ENCODE results near the gene BAK1. TPM values are rescaled to one million over a fixed set of nuclear protein-coding genes. Genes with fewer than 3 reads are reported as not detected.
"Not testable (repeated sequence)": the region's sequence is repeated elsewhere in the genome, so short reads cannot be mapped to it uniquely, and the experiment has no call there.

BAK1 gene
- total RNA-seq, 1 donor from 2014 or later, result 27.3 TPM

- no peaks in the 10 kb centered on the region for H3K9me3 Mint-ChIP-seq
- no peaks in the 10 kb centered on the region for H3K36me3 Mint-ChIP-seq
- no peak overlapping the region for H3K27ac Mint-ChIP-seq
- peaks cover 4% of the 10 kb centered on the region for H3K4me1 Mint-ChIP-seq (ENCODE audit: unreplicated experiment)
- DNase-seq (ENCODE audit: extremely low spot score, unreplicated experiment), result no peak
- H3K4me3 Mint-ChIP-seq, result no peak overlapping the region
- no peak for TF ChIP-seq CTCF (conservative IDR thresholded peaks at IDR 0.05)
- H3K27me3 Mint-ChIP-seq, result no peaks in the 10 kb centered on the region
Measured at GRCh38 chr6:33547499-33547898, 32.6 kb downstream of the BAK1 start.

- Mint-ChIP-seq H3K36me3 (no peaks in the 10 kb centered on the region), H3K4me1 (ENCODE audit: unreplicated experiment) (peaks cover 4% of the 10 kb centered on the region), H3K9me3 (no peaks in the 10 kb centered on the region), H3K27me3 (no peaks in the 10 kb centered on the region), H3K27ac (no peak overlapping the region), H3K4me3 (no peak overlapping the region)
- no peak for TF ChIP-seq CTCF (conservative IDR thresholded peaks at IDR 0.05)
- no peak for DNase-seq (ENCODE audit: extremely low spot score, unreplicated experiment)
Measured at GRCh38 chr6:33546766-33547165, 33.3 kb downstream of the BAK1 start.

GRCh38 chr6:33545292-33545691, 34.8 kb downstream of the BAK1 start:
- not testable (repeated sequence) for H3K27ac Mint-ChIP-seq; H3K4me1 Mint-ChIP-seq (ENCODE audit: unreplicated experiment)

GRCh38 chr6:33543116-33543515, 37.0 kb downstream of the BAK1 start:
- no peak for TF ChIP-seq CTCF (conservative IDR thresholded peaks at IDR 0.05)
- H3K27me3 Mint-ChIP-seq, result no peaks in the 10 kb centered on the region

More at GRCh38 chr6:33545292-33545691, 34.8 kb downstream of the BAK1 start:
- not testable (repeated sequence) for H3K4me3 Mint-ChIP-seq; H3K36me3 Mint-ChIP-seq; DNase-seq (ENCODE audit: extremely low spot score, unreplicated experiment); H3K27me3 Mint-ChIP-seq; H3K9me3 Mint-ChIP-seq

GRCh38 chr6:33540768-33541167, 39.3 kb downstream of the BAK1 start:
- Mint-ChIP-seq H3K27ac (no peak overlapping the region), H3K4me3 (no peak overlapping the region), H3K9me3 (no peaks in the 10 kb centered on the region), H3K4me1 (ENCODE audit: unreplicated experiment) (no peaks in the 10 kb centered on the region), H3K36me3 (no peaks in the 10 kb centered on the region), H3K27me3 (no peaks in the 10 kb centered on the region)
- DNase-seq (ENCODE audit: extremely low spot score, unreplicated experiment), result no peak
- TF ChIP-seq CTCF (conservative IDR thresholded peaks at IDR 0.05), result no peak

More at GRCh38 chr6:33543116-33543515, 37.0 kb downstream of the BAK1 start:
- H3K9me3 Mint-ChIP-seq, result no peaks in the 10 kb centered on the region
- no peak overlapping the region for H3K4me3 Mint-ChIP-seq
- no peak overlapping the region for H3K27ac Mint-ChIP-seq
- DNase-seq (ENCODE audit: extremely low spot score, unreplicated experiment), result no peak
- no peaks in the 10 kb centered on the region for H3K36me3 Mint-ChIP-seq
- H3K4me1 Mint-ChIP-seq (ENCODE audit: unreplicated experiment), result no peaks in the 10 kb centered on the region

- no peak for DNase-seq (ENCODE audit: extremely low spot score, unreplicated experiment)
- peaks cover 5% of the 10 kb centered on the region for H3K4me1 Mint-ChIP-seq (ENCODE audit: unreplicated experiment)
- H3K9me3 Mint-ChIP-seq, result no peaks in the 10 kb centered on the region
- no peaks in the 10 kb centered on the region for H3K36me3 Mint-ChIP-seq
- no peaks in the 10 kb centered on the region for H3K27me3 Mint-ChIP-seq
- no peak overlapping the region for H3K4me3 Mint-ChIP-seq
- no peak overlapping the region for H3K27ac Mint-ChIP-seq
- TF ChIP-seq CTCF (conservative IDR thresholded peaks at IDR 0.05), result no peak
Measured at GRCh38 chr6:33534702-33535101, 45.4 kb downstream of the BAK1 start.

GRCh38 chr6:33533163-33533869, 46.8 kb downstream of the BAK1 start:
- H3K4me3 Mint-ChIP-seq; H3K4me1 Mint-ChIP-seq (ENCODE audit: unreplicated experiment); H3K27me3 Mint-ChIP-seq; DNase-seq (ENCODE audit: extremely low spot score, unreplicated experiment); H3K27ac Mint-ChIP-seq; H3K36me3 Mint-ChIP-seq; H3K9me3 Mint-ChIP-seq: not testable (repeated sequence)

- DNase-seq (ENCODE audit: extremely low spot score, unreplicated experiment); H3K27me3 Mint-ChIP-seq; H3K9me3 Mint-ChIP-seq; H3K4me1 Mint-ChIP-seq (ENCODE audit: unreplicated experiment); H3K36me3 Mint-ChIP-seq; H3K4me3 Mint-ChIP-seq; H3K27ac Mint-ChIP-seq: not testable (repeated sequence)
Measured at GRCh38 chr6:33532431-33532830, 47.6 kb downstream of the BAK1 start.

GRCh38 chr6:33530617-33531016, 49.5 kb downstream of the BAK1 start:
- H3K27ac Mint-ChIP-seq, result not testable (repeated sequence)

More at GRCh38 chr6:33530617-33531016, 49.5 kb downstream of the BAK1 start:
- H3K27me3 Mint-ChIP-seq; H3K4me3 Mint-ChIP-seq; H3K9me3 Mint-ChIP-seq; H3K4me1 Mint-ChIP-seq (ENCODE audit: unreplicated experiment); H3K36me3 Mint-ChIP-seq; DNase-seq (ENCODE audit: extremely low spot score, unreplicated experiment): not testable (repeated sequence)
